Sigmoid colon (tissue), 4 donors: ENCODE data around the gene TPM4.

Source experiments
- CTCF ChIP-seq, 4 experiments: fragments of 450-650 bp in 3 of 4; fragments of 200-600 bp in 1 of 4; IDR thresholded peaks; one replicate each; pipeline ENCODE4 v1.5.1; 2016 to 2019; ENCODE audit warnings: antibody characterized with exemption in 4 of 4, mild to moderate bottlenecking in 3 of 4, moderate library complexity in 2 of 4
- EP300 ChIP-seq, 4 donors: sonication (generic); formaldehyde crosslinking; IDR thresholded peaks; one replicate each; pipeline ENCODE4 v1.6.1; 2017; ENCODE audit warnings: antibody characterized with exemption in 4 of 4
- POLR2A ChIP-seq, 2 donors: fragments of 450-650 bp; IDR thresholded peaks; one replicate each; pipeline ENCODE4 v1.6.1; 2016; ENCODE audit warnings: antibody characterized with exemption in 2 of 2, mild to moderate bottlenecking in 2 of 2, moderate library complexity in 2 of 2
- POLR2AphosphoS5 ChIP-seq, 4 donors: sonication (generic); formaldehyde crosslinking; IDR thresholded peaks; one replicate each; pipeline ENCODE4 v1.6.1; 2017; ENCODE audit warnings: antibody characterized with exemption in 4 of 4

GRCh38 chr19:16041991-16042386, 34.3 kb upstream of the TPM4 start:
- no peak for TF ChIP-seq CTCF (IDR thresholded peaks at IDR 0.05)
- no peak for TF ChIP-seq POLR2A (IDR thresholded peaks at IDR 0.05)
- no peak for TF ChIP-seq EP300 (IDR thresholded peaks at IDR 0.05)
- no peak for TF ChIP-seq POLR2AphosphoS5 (IDR thresholded peaks at IDR 0.05)
